NCI-H1105 (cell line): ENCODE data around the gene SHLD1.
"Not testable (repeated sequence)": the region's sequence is repeated elsewhere in the genome, so short reads cannot be mapped to it uniquely, and the experiment has no call there.

Experiments used
- DNase-seq: peaks from one replicate; lab custom pipeline; 2025; lab: John Stamatoyannopoulos, UW

The SHLD1 gene

GRCh38 chr20:5735845-5736510 lies 14.2 kb upstream of the SHLD1 start:
- DNase-seq, result no peak

- no peak for DNase-seq
Measured at GRCh38 chr20:5737619-5737953, 12.6 kb upstream of the SHLD1 start.

GRCh38 chr20:5737966-5738365 lies 12.2 kb upstream of the SHLD1 start:
- no peak for DNase-seq

- not testable (repeated sequence) for DNase-seq
Measured at GRCh38 chr20:5740643-5741042, 9.6 kb upstream of the SHLD1 start.

GRCh38 chr20:5741089-5741488 lies 9.1 kb upstream of the SHLD1 start:
- DNase-seq, result no peak

GRCh38 chr20:5742041-5742440 lies 8.2 kb upstream of the SHLD1 start:
- DNase-seq, result no peak

GRCh38 chr20:5745416-5746030 lies 4.7 kb upstream of the SHLD1 start:
- DNase-seq, result no peak

- DNase-seq, result no peak
Measured at GRCh38 chr20:5746064-5746463, 4.1 kb upstream of the SHLD1 start.

- DNase-seq, result no peak
Measured at GRCh38 chr20:5748246-5748645, 2.0 kb upstream of the SHLD1 start.

- DNase-seq, result not testable (repeated sequence)
Measured at GRCh38 chr20:5749512-5749951, 669 bp upstream of the SHLD1 start.

GRCh38 chr20:5751856-5752255 lies 1.7 kb downstream of the SHLD1 start:
- no peak for DNase-seq

- no peak for DNase-seq
Measured at GRCh38 chr20:5753814-5754213, 3.6 kb downstream of the SHLD1 start.

GRCh38 chr20:5757949-5758348 lies 7.7 kb downstream of the SHLD1 start:
- no peak for DNase-seq

GRCh38 chr20:5766085-5766764 lies 16.0 kb downstream of the SHLD1 start:
- no peak for DNase-seq

- no peak for DNase-seq
Measured at GRCh38 chr20:5767493-5768098, 17.4 kb downstream of the SHLD1 start.

GRCh38 chr20:5770231-5770986 lies 20.2 kb downstream of the SHLD1 start:
- no peak for DNase-seq

GRCh38 chr20:5770987-5771318 lies 20.8 kb downstream of the SHLD1 start:
- DNase-seq, result no peak

GRCh38 chr20:5772704-5773103 lies 22.5 kb downstream of the SHLD1 start:
- DNase-seq, result no peak

- DNase-seq, result no peak
Measured at GRCh38 chr20:5773589-5773988, 23.4 kb downstream of the SHLD1 start.

- DNase-seq, result no peak
Measured at GRCh38 chr20:5776077-5776476, 25.9 kb downstream of the SHLD1 start.

- no peak for DNase-seq
Measured at GRCh38 chr20:5779071-5779900, 29.1 kb downstream of the SHLD1 start.

GRCh38 chr20:5780846-5781217 lies 30.6 kb downstream of the SHLD1 start:
- no peak for DNase-seq
